K562 (cell line): ENCODE results near the gene IFNAR2. TPM values are rescaled to one million over a fixed set of nuclear protein-coding genes. Genes with fewer than 3 reads are reported as not detected.

Experiments
- ATAC-seq: fragments of 200-7000 bp; cut with Tn5 transposase; 3 replicates; pipeline ENCODE4 v1.9.1; 2020; ENCODE audit warnings: moderate library complexity
- BruUV-seq: library from RNA; stranded (reverse); fragments of 400-500 nt; replicated peaks from 2 replicates; lab custom pipeline; 2021; lab: Mats Ljungman, UMichigan
- CTCF ChIA-PET: fragments of 300-600 bp; formaldehyde crosslinking; extraction: SDS; loops from one replicate; lab custom pipeline; 2021; ENCODE audit warnings: low intra/inter-chr PET ratio; lab: Yijun Ruan, JAX
- POLR2A ChIA-PET: fragments of 300-600, 350-650 bp; sonication (Branson Sonifier 250); formaldehyde crosslinking; extraction: SDS; loops from one replicate; lab custom pipeline; 2021; ENCODE audit warnings: antibody characterized with exemption, inconsistent platforms; lab: Yijun Ruan, JAX
- DNase-seq, 4 experiments: peaks; one replicate each; pipeline versions ENCODE4 v3.0.0 to v3.0.0-alpha.2; 2011 to 2018; ENCODE audit warnings: low spot score in 3 of 4, mixed read lengths in 3 of 4; ENCODE audit errors: extremely low read depth in 1 of 4
- FAIRE-seq: peaks from 2 replicates; lab custom pipeline; 2011; peaks lifted over from hg19 to GRCh38; lab: Jason Lieb, UNC
- H2AFZ ChIP-seq: 2 replicates; pipeline ENCODE4 v1.6.0; 2011; ENCODE audit warnings: low read depth, low read length, control low read depth, inconsistent platforms
- H3K27ac ChIP-seq: fragments of 200-600 bp; 3 replicates; pipeline ENCODE4 v1.8.0; 2011; ENCODE audit warnings: low read depth, mild to moderate bottlenecking, control low read depth, inconsistent platforms, low read length, moderate library complexity, mixed read lengths; ENCODE audit errors: extremely low read depth
- H3K27me3 ChIP-seq, 2 experiments: fragments of 300-600 bp in 1 of 2; 2 replicates in 1 of 2; 3 replicates in 1 of 2; pipeline versions ENCODE4 v1.6.0 to v1.8.0; 2011; ENCODE audit warnings: inconsistent platforms in 2 of 2, low read length in 2 of 2, mild to moderate bottlenecking in 1 of 2, mixed read lengths in 1 of 2, moderate library complexity in 1 of 2; ENCODE audit not compliant: control insufficient read depth in 2 of 2, insufficient read depth in 2 of 2
- H3K36me3 ChIP-seq: fragments of 300-600 bp; 3 replicates; pipeline ENCODE4 v1.8.0; 2011; ENCODE audit warnings: mild to moderate bottlenecking, low read length, inconsistent platforms; ENCODE audit not compliant: control insufficient read depth, insufficient read depth
- H3K4me1 ChIP-seq, 2 experiments: fragments of 200-600 bp in 1 of 2; replicated peaks in 1 of 2; 2 replicates in 1 of 2; 3 replicates in 1 of 2; pipeline versions ENCODE4 v1.5.1 to v1.8.0; 2011; ENCODE audit warnings: inconsistent platforms in 2 of 2, low read length in 2 of 2, mild to moderate bottlenecking in 1 of 2, mixed read lengths in 1 of 2, moderate library complexity in 1 of 2; ENCODE audit not compliant: control insufficient read depth in 2 of 2, insufficient read depth in 2 of 2
- H3K4me2 ChIP-seq: 2 replicates; pipeline ENCODE4 v1.6.1; 2011; ENCODE audit warnings: low read length, control low read depth, inconsistent platforms, mixed read lengths; ENCODE audit not compliant: insufficient read depth
- H3K4me3 ChIP-seq: fragments of 200-600 bp; sonication (generic), shearing (Covaris generic); 2 replicates; pipeline ENCODE4 v1.5.1; 2016; ENCODE audit warnings: control low read depth, inconsistent platforms
- H3K79me2 ChIP-seq: fragments of 200-600 bp; 3 replicates; pipeline ENCODE4 v1.8.0; 2011; ENCODE audit warnings: low read length, inconsistent platforms; ENCODE audit not compliant: control insufficient read depth, insufficient read depth
- H3K9ac ChIP-seq, 2 experiments: 2 replicates each; pipeline versions ENCODE4 v1.6.0 to v1.6.1; 2011; ENCODE audit warnings: low read depth in 2 of 2, low read length in 2 of 2, control low read depth in 1 of 2, inconsistent platforms in 1 of 2, mild to moderate bottlenecking in 1 of 2, mixed read lengths in 1 of 2; ENCODE audit not compliant: insufficient read depth in 1 of 2
- H3K9me1 ChIP-seq: one replicate; pipeline ENCODE4 v1.6.0; 2011; ENCODE audit warnings: inconsistent platforms, mild to moderate bottlenecking, low read length, moderate library complexity; ENCODE audit not compliant: control insufficient read depth, insufficient read depth
- H3K9me3 ChIP-seq: replicated peaks from 2 replicates; pipeline ENCODE4 v1.5.1; 2011; ENCODE audit warnings: low read depth, low read length, inconsistent platforms; ENCODE audit not compliant: control insufficient read depth, insufficient read depth
- H4K20me1 ChIP-seq: replicated peaks from 2 replicates; pipeline ENCODE4 v1.6.1; 2011; ENCODE audit warnings: low read length, inconsistent platforms, mixed read lengths; ENCODE audit not compliant: control insufficient read depth, insufficient read depth
- ARID2 ChIP-seq: fragments of 450-650 bp; IDR thresholded peaks from 2 replicates; pipeline ENCODE4 v1.6.1; 2017; ENCODE audit warnings: antibody characterized with exemption, mild to moderate bottlenecking
- BRD4 ChIP-seq: fragments of 200-600 bp; sonication (generic); IDR thresholded peaks from 2 replicates; pipeline ENCODE4 v1.6.1; 2017; ENCODE audit warnings: inconsistent platforms
- CBFB ChIP-seq: sonication (generic); formaldehyde crosslinking; IDR thresholded peaks from 2 replicates; pipeline ENCODE4 v1.4.0; 2020; ENCODE audit warnings: mild to moderate bottlenecking, missing genetic modification reagents
- ETS2 ChIP-seq: IDR thresholded peaks from 2 replicates; pipeline ENCODE4 v1.6.1; 2016; ENCODE audit warnings: borderline replicate concordance, missing genetic modification characterization, mild to moderate bottlenecking, moderate library complexity, missing compliant biosample characterization; ENCODE audit not compliant: poor library complexity, severe bottlenecking
- MCM5 ChIP-seq: fragments of 450-650 bp; IDR thresholded peaks from 2 replicates; pipeline ENCODE4 v1.6.1; 2016; ENCODE audit warnings: low read depth
- NELFE ChIP-seq: IDR thresholded peaks from 2 replicates; pipeline ENCODE4 v1.6.1; 2011; ENCODE audit warnings: mild to moderate bottlenecking; ENCODE audit not compliant: insufficient read depth, insufficient read length
- ZKSCAN8 ChIP-seq: fragments of 200-800 bp; sonication (Bioruptor generic); IDR thresholded peaks from 2 replicates; pipeline ENCODE4 v1.6.1; 2016; ENCODE audit warnings: missing genetic modification characterization, missing compliant biosample characterization
- ZNF354B ChIP-seq: fragments of 250-450 bp; sonication (Bioruptor Pico); IDR thresholded peaks from 2 replicates; pipeline ENCODE4 v1.4.0; 2020
- WGBS: fragments of 100-300 bp; shearing (Covaris generic); methylation state at CpG from one replicate; pipeline ENCODE4 v1.1.6; 2016; ENCODE audit warnings: low coverage, mixed read lengths; ENCODE audit not compliant: insufficient coverage; ENCODE audit errors: missing lambda C conversion rate; 5-methylcytosine and 5-hydroxymethylcytosine counted together
- in situ Hi-C: fragments of 300-500 bp; cut with MboI; formaldehyde crosslinking; loops from 4 replicates; pipeline ENCODE4 v1.15.0; 2018; ENCODE audit warnings: inconsistent platforms, mixed read lengths
- intact Hi-C: fragments of 100-400 bp; cut with micrococcal nuclease; formaldehyde crosslinking; loops from 2 replicates; pipeline ENCODE4 v1.14.2; 2022
- polyA plus RNA-seq, 8 experiments: library from polyadenylated mRNA; depleted of rRNA in 4 of 8; stranded (reverse) in 5 of 8; unstranded in 3 of 8; fragments of >200 nt; fragmentation: Nextera tagmentation in 2 of 8; fragmentation: Illumina TruSeq in 1 of 8; extraction: Ambion mirVana in 2 of 8; extraction: Trizol in 1 of 8; gene quantifications; 2 replicates each; pipeline versions ENCODE4 v1.2.1 to v1.2.3, GENCODE V29; 2011 to 2014; ENCODE audit warnings: inconsistent platforms in 1 of 8, missing spikeins in 1 of 8
- total RNA-seq, 7 experiments: library from RNA; depleted of rRNA in 6 of 7; stranded (reverse); fragments of >200 nt in 6 of 7; fragmentation: Illumina TruSeq in 2 of 7; extraction: Trizol in 2 of 7; gene quantifications; 2 replicates each; pipeline versions ENCODE4 v1.2.1 to v1.2.3, GENCODE V29; 2011 to 2021; ENCODE audit warnings: low replicate concordance in 1 of 7

IFNAR2 gene
- total and polyA plus RNA-seq, 9 of the 15 experiments (the other 6 are each of a cell fraction or from before 2014, with no cell fraction given): 1.7 to 48.3 (median 8.4) TPM

DNA sequence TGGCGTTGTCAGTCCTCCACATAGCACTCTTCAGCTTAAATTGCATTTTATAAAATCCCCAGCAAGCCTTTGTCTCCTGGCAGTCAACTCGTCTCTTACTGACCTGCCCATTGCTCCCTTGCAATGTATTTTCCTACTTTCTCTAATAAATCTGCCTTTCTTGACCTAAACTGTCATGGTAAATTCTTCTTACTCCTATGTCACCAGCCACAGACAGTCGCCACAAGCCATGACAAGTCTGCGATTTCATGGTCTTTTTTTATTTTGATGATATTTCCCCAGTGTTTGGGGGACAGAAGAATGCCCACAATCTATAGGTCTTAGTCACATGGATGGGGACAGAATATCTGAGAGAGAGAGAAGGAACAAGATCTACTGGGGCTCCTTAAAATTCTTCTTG is 8.4 kb downstream of the IFNAR2 start:
- Histone ChIP-seq H3K4me3 (no peak overlapping the region), H3K9ac (no peak overlapping the region), H3K79me2 (peaks cover 3% of the 10 kb centered on the region; the same call in 1 of the 3 replicates), H3K9me1 (no peaks in the 10 kb centered on the region), H3K27ac (no peak overlapping the region), H3K4me2 (no peak overlapping the region), H4K20me1 (no peaks in the 10 kb centered on the region), H3K27me3 (no peaks in the 10 kb centered on the region), H3K4me1 (peaks cover 0 to 2% of the 10 kb centered on the region in 2 experiments; a peak in 4 of 5 replicates), H3K9me3 (no peaks in the 10 kb centered on the region), H2AFZ (no peak overlapping the region), H3K36me3 (peaks cover 7% of the 10 kb centered on the region; the same call in 1 of the 3 replicates)
- ATAC-seq (no peak), DNase-seq (no peak), FAIRE-seq (no peak)
- intact Hi-C loops (no loop called here), in situ Hi-C loops (no loop called here)
- TF ChIP-seq ARID2: no peak
- no peak for TF ChIP-seq ZKSCAN8 (CRISPR knock-in tag)
- TF ChIP-seq CBFB (CRISPR knock-in tag): no peak
- CTCF ChIA-PET: no interaction called here
- BruUV-seq: no TSS peak
- WGBS: 75% methylated on average over 4 of the region's 4 CpGs
- POLR2A ChIA-PET: interaction anchor here (1.2 kb wide), 1 partner anchor 24 kb away, joined by 3 read pairs; no protein-coding TSS in a partner anchor

DNA sequence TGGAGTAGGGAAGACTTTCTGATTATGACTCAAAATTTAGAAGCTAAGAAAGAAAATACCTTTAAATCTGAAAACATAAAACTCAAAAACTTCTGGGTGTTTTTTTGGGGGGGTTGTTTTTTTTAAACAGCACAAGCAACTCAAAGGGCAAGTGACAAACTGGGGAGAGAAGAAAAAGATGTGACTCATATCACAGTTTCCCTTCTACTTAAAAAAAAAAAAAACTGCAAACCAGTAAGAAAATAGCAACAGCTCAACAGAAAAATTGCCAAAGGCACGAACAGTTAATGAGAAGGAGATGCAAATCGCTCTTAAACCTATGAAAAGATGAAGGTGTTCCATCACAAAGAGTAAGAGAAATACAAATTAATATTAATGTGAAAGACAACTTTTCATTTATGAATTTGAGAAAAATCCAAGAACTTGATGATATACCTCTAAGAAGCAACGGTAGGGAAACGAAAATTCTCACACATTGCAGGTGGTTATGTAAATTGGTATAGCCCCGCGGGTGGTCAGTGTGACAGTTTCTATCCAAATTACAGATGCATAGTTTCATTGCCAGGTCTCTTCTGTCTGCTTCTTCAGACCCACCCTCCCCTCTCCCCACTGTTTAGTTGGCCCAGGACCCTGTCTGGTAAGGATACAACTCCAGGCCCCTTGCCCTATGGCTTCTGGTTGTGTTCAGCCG is 9.0 kb downstream of the IFNAR2 start:
- WGBS: 64% methylated on average over 7 of the region's 7 CpGs
- Histone ChIP-seq H3K9ac (no peak overlapping the region), H3K4me1 (no peaks in the 10 kb centered on the region; a peak in 3 of 5 replicates)
- no peak for TF ChIP-seq NELFE
- no peak for TF ChIP-seq ETS2 (tag)
- no peak for TF ChIP-seq MCM5
- no peak for TF ChIP-seq ZNF354B
- no peak for TF ChIP-seq BRD4

More for the DNA sequence above, 9.0 kb downstream of the IFNAR2 start:
- H3K27ac ChIP-seq: no peak overlapping the region
- intact Hi-C loops (no loop called here), in situ Hi-C loops (no loop called here)
- no TSS peak for BruUV-seq
- no peak for FAIRE-seq
- no peaks in the 10 kb centered on the region for H3K79me2 ChIP-seq
- no peak for ATAC-seq
- H3K9me1 ChIP-seq: no peaks in the 10 kb centered on the region
- ChIA-PET CTCF (no interaction called here), POLR2A (interaction anchor here (0.9 to 1.3 kb wide), 3 partner anchors 8 to 24 kb away, joined by 3 to 5 read pairs (median 3); no protein-coding TSS in a partner anchor)
- no peak for DNase-seq
- H3K4me2 ChIP-seq: no peak overlapping the region
- no peak overlapping the region for H3K4me3 ChIP-seq
- H3K9me3 ChIP-seq: no peaks in the 10 kb centered on the region
- no peaks in the 10 kb centered on the region for H3K27me3 ChIP-seq
- H2AFZ ChIP-seq: no peak overlapping the region
- no peaks in the 10 kb centered on the region for H4K20me1 ChIP-seq
- peaks cover 12% of the 10 kb centered on the region; the same call in 1 of the 3 replicates for H3K36me3 ChIP-seq
